GM13977 (cell line): Measurements from ENCODE around the gene INO80D.

Source experiments
- DNase-seq: peaks from one replicate; pipeline ENCODE4 v3.0.0; 2012; ENCODE audit warnings: low spot score
- CTCF ChIP-seq: IDR thresholded peaks from 2 replicates; pipeline ENCODE4 v1.5.1; 2012; ENCODE audit warnings: mild to moderate bottlenecking, control low read depth; ENCODE audit not compliant: insufficient read depth; ENCODE audit errors: extremely low read depth, missing control alignments
- in situ Hi-C: fragments of 300-500 bp; cut with MboI; formaldehyde crosslinking; loops from one replicate; pipeline ENCODE4 v1.12.0; 2022; ENCODE audit warnings: low sequenced_read_pairs, low pct_unique_long_range_greater_than_20kb, mixed read lengths, inconsistent platforms; ENCODE audit not compliant: unreplicated experiment

Gene INO80D

GRCh38 chr2:206004004-206004693, 81.8 kb downstream of the INO80D start:
- no peak for DNase-seq
- peak; percentile 59 for TF ChIP-seq CTCF
- in situ Hi-C loops = no loop called here

GRCh38 chr2:206002440-206002839, 83.5 kb downstream of the INO80D start:
- no peak for DNase-seq
- in situ Hi-C loops = no loop called here
- TF ChIP-seq CTCF = no peak

GRCh38 chr2:206001912-206002311, 84.1 kb downstream of the INO80D start:
- in situ Hi-C loops = no loop called here
- no peak for TF ChIP-seq CTCF

GRCh38 chr2:206000776-206001175, 85.2 kb downstream of the INO80D start:
- no peak for TF ChIP-seq CTCF
- in situ Hi-C loops = no loop called here

More at GRCh38 chr2:206001912-206002311, 84.1 kb downstream of the INO80D start:
- DNase-seq = no peak

GRCh38 chr2:205998583-205998982, 87.4 kb downstream of the INO80D start:
- TF ChIP-seq CTCF = no peak
- DNase-seq = no peak
- in situ Hi-C loops = no loop called here

More at GRCh38 chr2:206000776-206001175, 85.2 kb downstream of the INO80D start:
- no peak for DNase-seq

- no peak for DNase-seq
- in situ Hi-C loops = no loop called here
- TF ChIP-seq CTCF = no peak
Observed at GRCh38 chr2:205996161-205996560, 89.8 kb downstream of the INO80D start.
